Left lung (tissue), 10 donors: ENCODE data around the gene GRAMD4. TPM values are rescaled to one million over a fixed set of nuclear protein-coding genes. Genes with fewer than 3 reads are reported as not detected.

Source experiments
- ATAC-seq: fragments of 200-7000 bp; cut with Tn5 transposase; one replicate; pipeline ENCODE4 v1.9.1; 2020; ENCODE audit warnings: moderate library complexity
- DNase-seq, 4 donors: peaks; one replicate each; pipeline ENCODE4 v3.0.0-alpha.2; 2013 to 2020
- H3K27ac ChIP-seq, 2 donors: fragments of 200-600 bp; sonication (generic) in 1 of 2; one replicate each; pipeline versions ENCODE4 v1.5.0 to v1.8.0; 2020 to 2021
- H3K27me3 ChIP-seq, 2 donors: fragments of 200-600 bp; sonication (generic) in 1 of 2; one replicate each; pipeline versions ENCODE4 v1.5.0 to v1.8.0; 2020 to 2021
- H3K36me3 ChIP-seq, 2 donors: fragments of 200-600 bp; sonication (generic) in 1 of 2; one replicate each; pipeline versions ENCODE4 v1.5.0 to v1.8.0; 2020 to 2021
- H3K4me1 ChIP-seq, 2 donors: fragments of 200-600 bp; one replicate each; pipeline ENCODE4 v1.8.0; 2021
- H3K4me3 ChIP-seq, 2 donors: fragments of 200-600 bp; sonication (generic) in 1 of 2; one replicate each; pipeline versions ENCODE4 v1.5.0 to v1.8.0; 2020 to 2021; ENCODE audit warnings: mild to moderate bottlenecking in 1 of 2
- H3K9me3 ChIP-seq, 2 donors: fragments of 200-600 bp; sonication (generic) in 1 of 2; one replicate each; pipeline versions ENCODE4 v1.5.0 to v1.8.0; 2020 to 2021
- intact Hi-C, 2 donors: fragments of 100-400 bp; cut with DNase I; formaldehyde crosslinking; loops; one replicate each; pipeline versions ENCODE4 v1.11.2 to v1.14.2; 2022
- polyA plus RNA-seq, 6 donors: library from polyadenylated mRNA; unstranded; fragments of 120-200 nt; gene quantifications; one replicate each; pipeline ENCODE4 v1.2.1, GENCODE V29; 2013; ENCODE audit not compliant: insufficient read length in 6 of 6
- total RNA-seq, 2 donors: library from RNA; stranded (reverse); fragmentation: NEBNext Ultra II Directional; extraction: Animal tissue kit (Norgen Biotek cat#: 25700); gene quantifications; one replicate each; pipeline ENCODE4 v1.2.1, GENCODE V29; 2021
- TF ChIP-seq, protein P1 (sequence below), 2 donors: fragments of 200-600 bp; sonication (generic) in 1 of 2; IDR thresholded peaks; one replicate each; pipeline versions ENCODE4 v1.5.0 to v1.8.0; 2021; ENCODE audit warnings: antibody characterized with exemption in 2 of 2
- donor health status: DM: no; HTN: yes; CAD: no.
- donor health status: DM: no; HTN: no; CAD: no.

GRAMD4 gene
- total and polyA plus RNA-seq, 8 donors = 25.2 to 78.2 (median 36.6) TPM

DNA sequence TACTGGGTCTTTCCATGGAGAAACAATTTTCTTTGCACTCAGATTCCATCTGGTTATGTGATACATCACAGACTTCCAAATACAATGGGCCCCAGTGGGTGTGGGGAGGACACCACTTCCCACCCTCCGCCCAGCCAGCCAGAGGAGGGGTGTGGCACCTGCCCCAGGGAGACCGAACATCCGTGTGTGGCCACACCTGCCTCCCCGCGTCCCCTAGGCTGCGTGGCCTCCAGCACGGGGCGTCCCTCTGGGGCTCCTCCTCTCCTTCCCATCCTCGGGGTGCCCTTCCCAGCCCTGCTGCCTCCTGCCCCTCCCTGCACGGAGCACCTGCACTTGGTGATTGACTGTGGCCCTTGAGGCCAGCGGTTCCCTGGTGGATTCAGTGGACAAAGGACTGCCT, 68.8 kb downstream of the GRAMD4 start:
- intact Hi-C loops = no loop called here
- no peak overlapping the region for H3K27ac ChIP-seq
- no peak overlapping the region for H3K4me3 ChIP-seq
- DNase-seq = no peak
- no peak for ATAC-seq
- H3K27me3 ChIP-seq = no peaks in the 10 kb centered on the region
- H3K36me3 ChIP-seq = peaks cover 0 to 91% of the 10 kb centered on the region in 2 donors
- H3K4me1 ChIP-seq = peaks cover 0 to 34% of the 10 kb centered on the region in 2 donors
- no peaks in the 10 kb centered on the region for H3K9me3 ChIP-seq
- TF ChIP-seq, protein P1, sequence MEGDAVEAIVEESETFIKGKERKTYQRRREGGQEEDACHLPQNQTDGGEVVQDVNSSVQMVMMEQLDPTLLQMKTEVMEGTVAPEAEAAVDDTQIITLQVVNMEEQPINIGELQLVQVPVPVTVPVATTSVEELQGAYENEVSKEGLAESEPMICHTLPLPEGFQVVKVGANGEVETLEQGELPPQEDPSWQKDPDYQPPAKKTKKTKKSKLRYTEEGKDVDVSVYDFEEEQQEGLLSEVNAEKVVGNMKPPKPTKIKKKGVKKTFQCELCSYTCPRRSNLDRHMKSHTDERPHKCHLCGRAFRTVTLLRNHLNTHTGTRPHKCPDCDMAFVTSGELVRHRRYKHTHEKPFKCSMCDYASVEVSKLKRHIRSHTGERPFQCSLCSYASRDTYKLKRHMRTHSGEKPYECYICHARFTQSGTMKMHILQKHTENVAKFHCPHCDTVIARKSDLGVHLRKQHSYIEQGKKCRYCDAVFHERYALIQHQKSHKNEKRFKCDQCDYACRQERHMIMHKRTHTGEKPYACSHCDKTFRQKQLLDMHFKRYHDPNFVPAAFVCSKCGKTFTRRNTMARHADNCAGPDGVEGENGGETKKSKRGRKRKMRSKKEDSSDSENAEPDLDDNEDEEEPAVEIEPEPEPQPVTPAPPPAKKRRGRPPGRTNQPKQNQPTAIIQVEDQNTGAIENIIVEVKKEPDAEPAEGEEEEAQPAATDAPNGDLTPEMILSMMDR (IDR thresholded peaks at IDR 0.05) = no peak

DNA sequence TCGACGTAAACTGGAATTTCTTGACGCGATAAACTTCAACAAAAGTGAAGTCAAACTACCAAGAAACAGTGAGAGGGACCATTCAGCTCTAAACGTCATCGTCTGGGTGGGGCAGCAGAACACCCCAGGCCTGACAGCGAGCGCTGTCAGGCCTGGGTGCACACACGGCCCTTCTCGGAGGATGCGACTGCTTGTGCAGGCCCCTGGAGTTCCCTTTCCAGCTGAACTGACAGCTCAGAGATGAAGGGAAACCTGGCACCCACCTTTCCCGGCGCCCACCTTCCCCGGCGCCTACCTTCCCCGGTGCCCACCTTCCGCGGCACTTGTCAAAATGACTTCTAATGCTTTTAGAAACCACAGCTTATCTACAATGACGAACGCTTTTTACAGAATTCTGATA, 70.0 kb downstream of the GRAMD4 start:
- ATAC-seq (no peak), DNase-seq (peak in 1 of 4 donors; percentile 37)
- peaks cover 0 to 22% of the 10 kb centered on the region in 2 donors for H3K4me1 ChIP-seq
- no peak overlapping the region for H3K27ac ChIP-seq
- TF ChIP-seq, protein P1 (IDR thresholded peaks at IDR 0.05) = no peak
- H3K9me3 ChIP-seq = no peaks in the 10 kb centered on the region
- H3K36me3 ChIP-seq = peaks cover 0 to 100% of the 10 kb centered on the region in 2 donors
- no peak overlapping the region for H3K4me3 ChIP-seq
- intact Hi-C loops = no loop called here
- no peaks in the 10 kb centered on the region for H3K27me3 ChIP-seq

DNA sequence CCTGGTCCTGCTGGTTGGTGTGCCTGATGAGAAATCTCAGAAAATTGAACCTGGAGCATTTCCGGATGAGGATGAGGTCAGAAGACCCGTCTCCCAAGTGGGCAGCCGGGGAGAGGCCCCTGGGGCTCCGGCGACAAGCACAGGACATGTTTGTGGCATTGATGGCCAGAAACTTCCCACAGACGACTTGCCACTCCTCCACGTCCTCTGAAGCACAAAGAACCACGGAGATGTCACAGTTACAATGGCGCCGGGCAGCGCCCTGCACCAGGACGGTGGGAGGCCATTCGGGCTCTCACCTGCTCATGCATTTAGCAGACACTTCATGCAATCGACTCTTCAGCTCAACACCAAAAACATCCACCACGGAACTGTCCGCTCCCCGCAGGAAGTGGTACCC, 71.4 kb downstream of the GRAMD4 start:
- intact Hi-C loops = no loop called here
- H3K27me3 ChIP-seq = no peaks in the 10 kb centered on the region
- no peak overlapping the region for H3K27ac ChIP-seq
- H3K36me3 ChIP-seq = peaks cover 0 to 100% of the 10 kb centered on the region in 2 donors
- peaks cover 0 to 8% of the 10 kb centered on the region in 2 donors for H3K4me1 ChIP-seq
- DNase-seq (peak in 1 of 4 donors; percentile 44), ATAC-seq (no peak)
- H3K9me3 ChIP-seq = no peaks in the 10 kb centered on the region
- H3K4me3 ChIP-seq = no peak overlapping the region
- TF ChIP-seq, protein P1 (IDR thresholded peaks at IDR 0.05) = no peak

DNA sequence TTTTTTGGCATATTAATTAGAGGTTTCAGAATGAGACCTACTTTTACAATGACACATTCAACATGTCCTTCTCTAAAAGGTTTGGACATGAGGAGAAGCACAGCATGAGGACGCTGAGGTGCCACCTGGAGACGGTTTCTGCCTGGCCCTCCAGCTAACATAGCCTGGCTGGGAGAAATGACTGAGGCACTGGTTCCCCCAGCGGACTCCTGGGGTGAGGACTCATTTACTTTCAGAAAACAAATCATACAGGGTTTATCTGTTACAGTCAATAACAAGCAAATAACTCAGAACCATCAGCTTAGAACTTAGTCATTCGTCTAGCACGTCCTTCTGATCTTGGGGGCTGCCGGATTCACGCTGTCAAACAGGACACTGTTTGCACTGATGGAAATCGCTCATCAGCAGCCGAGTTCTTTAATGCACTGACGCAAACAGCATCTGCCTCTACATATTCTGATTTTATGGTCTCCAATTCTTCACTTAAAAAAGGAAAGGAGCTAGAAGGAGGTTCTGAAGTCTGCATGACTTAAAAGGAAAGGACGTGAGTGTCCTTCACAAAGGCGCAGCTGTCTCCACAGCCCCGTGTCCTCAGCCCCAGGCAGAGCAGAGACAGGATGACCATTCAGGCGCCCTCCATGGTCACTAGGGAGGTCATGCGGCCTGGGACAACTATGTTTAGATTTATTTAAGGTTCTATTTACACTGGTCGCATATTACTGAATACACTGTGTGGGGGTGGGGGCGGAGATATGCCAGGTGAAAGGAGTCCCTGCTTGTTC, 73.6 kb downstream of the GRAMD4 start:
- H3K4me3 ChIP-seq = no peak overlapping the region
- H3K27me3 ChIP-seq = no peaks in the 10 kb centered on the region
- no peaks in the 10 kb centered on the region for H3K4me1 ChIP-seq
- no peaks in the 10 kb centered on the region for H3K9me3 ChIP-seq
- intact Hi-C loops = no loop called here
- no peak for ATAC-seq
- DNase-seq = peak in 1 of 4 donors; percentile 13
- TF ChIP-seq, protein P1 (IDR thresholded peaks at IDR 0.05) = no peak
- H3K36me3 ChIP-seq = peaks cover 0 to 100% of the 10 kb centered on the region in 2 donors
- no peak overlapping the region for H3K27ac ChIP-seq

DNA sequence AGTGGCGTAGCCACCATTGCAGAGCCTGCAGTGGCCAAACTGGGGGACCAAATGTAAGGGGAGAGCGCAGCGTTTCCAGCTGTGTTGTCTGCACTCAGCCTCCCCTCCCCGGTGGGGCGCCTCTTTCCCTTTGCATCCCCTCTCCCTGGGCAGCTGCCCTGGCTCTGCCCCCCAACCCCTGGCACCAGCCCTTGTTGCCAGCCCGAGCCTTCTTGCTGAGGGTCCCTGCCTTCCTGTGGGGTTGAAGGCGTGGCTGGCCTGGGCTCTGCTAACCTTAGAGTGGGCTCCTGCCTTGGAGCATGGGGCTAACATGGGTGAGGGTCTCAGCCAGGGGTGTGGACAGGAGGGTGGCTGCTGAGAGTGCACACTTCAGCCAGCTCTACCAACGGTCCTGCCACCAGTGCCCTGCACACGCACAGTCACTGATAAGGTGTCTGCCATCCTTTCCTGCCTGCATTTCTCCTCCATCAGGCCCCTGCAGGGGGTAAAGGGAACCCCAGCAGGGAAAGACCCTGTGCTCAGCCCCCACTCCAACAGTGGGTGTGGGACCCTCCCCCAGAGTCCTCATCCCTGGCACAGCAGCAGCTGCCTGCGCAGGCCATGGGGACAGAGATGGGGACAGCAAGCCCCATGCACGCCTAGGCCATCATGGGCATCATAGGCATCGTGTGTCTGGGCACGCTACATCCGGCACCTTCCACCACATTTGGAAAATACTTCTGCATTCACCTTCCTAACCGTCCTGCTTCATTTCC, 74.4 kb downstream of the GRAMD4 start:
- Histone ChIP-seq H3K4me1 (no peaks in the 10 kb centered on the region), H3K9me3 (no peaks in the 10 kb centered on the region), H3K27ac (no peak overlapping the region), H3K4me3 (no peak overlapping the region), H3K36me3 (peaks cover 0 to 100% of the 10 kb centered on the region in 2 donors), H3K27me3 (no peaks in the 10 kb centered on the region)
- TF ChIP-seq, protein P1 (IDR thresholded peaks at IDR 0.05) = no peak
- DNase-seq = peak in 1 of 4 donors; percentile 33
- intact Hi-C loops = no loop called here
- ATAC-seq = no peak
